HL-60/S4 (cell line): ENCODE results near the gene CPA2.

Experiments used
- in situ Hi-C: fragments of 300-500 bp; cut with MboI; formaldehyde crosslinking; loops from 2 replicates; pipeline ENCODE4 v1.14.3; 2022; ENCODE audit warnings: low sequenced_read_pairs

CPA2 gene

GRCh38 chr7:130279286-130279685 is 12.6 kb downstream of the CPA2 start:
- in situ Hi-C loops: no loop called here

GRCh38 chr7:130279906-130280305 is 13.2 kb downstream of the CPA2 start:
- in situ Hi-C loops: no loop called here

- in situ Hi-C loops: no loop called here
Measured at GRCh38 chr7:130281260-130281659, 14.6 kb downstream of the CPA2 start.

GRCh38 chr7:130286881-130287280 is 20.2 kb downstream of the CPA2 start:
- in situ Hi-C loops: no loop called here

- in situ Hi-C loops: no loop called here
Measured at GRCh38 chr7:130288168-130288567, 21.5 kb downstream of the CPA2 start.

GRCh38 chr7:130288829-130289228 is 22.2 kb downstream of the CPA2 start:
- in situ Hi-C loops: no loop called here

GRCh38 chr7:130289478-130289877 is 22.8 kb downstream of the CPA2 start:
- in situ Hi-C loops: no loop called here

GRCh38 chr7:130290745-130291144 is 24.1 kb downstream of the CPA2 start:
- in situ Hi-C loops: no loop called here

GRCh38 chr7:130292682-130293257 is 26.1 kb downstream of the CPA2 start, which contains the start of gene CPA4:
TSS of gene CPA4 (plus strand) at chr7:130293161. CDS start at chr7:130293181, 20 bp downstream.
- in situ Hi-C loops: no loop called here

- in situ Hi-C loops: no loop called here
Measured at GRCh38 chr7:130293521-130293920, 26.9 kb downstream of the CPA2 start.

- in situ Hi-C loops: no loop called here
Measured at GRCh38 chr7:130294314-130294713, 27.7 kb downstream of the CPA2 start.

GRCh38 chr7:130296221-130296951 is 29.7 kb downstream of the CPA2 start:
- in situ Hi-C loops: no loop called here

GRCh38 chr7:130297628-130298543 is 31.2 kb downstream of the CPA2 start:
- in situ Hi-C loops: no loop called here

- in situ Hi-C loops: no loop called here
Measured at GRCh38 chr7:130298544-130299326, 32.1 kb downstream of the CPA2 start.

- in situ Hi-C loops: no loop called here
Measured at GRCh38 chr7:130299866-130300265, 33.2 kb downstream of the CPA2 start.

- in situ Hi-C loops: no loop called here
Measured at GRCh38 chr7:130301501-130302020, 34.9 kb downstream of the CPA2 start.

GRCh38 chr7:130302649-130303048 is 36.0 kb downstream of the CPA2 start:
- in situ Hi-C loops: no loop called here

GRCh38 chr7:130303127-130303526 is 36.5 kb downstream of the CPA2 start:
- in situ Hi-C loops: no loop called here

GRCh38 chr7:130303551-130303950 is 36.9 kb downstream of the CPA2 start:
- in situ Hi-C loops: no loop called here

GRCh38 chr7:130303982-130304381 is 37.3 kb downstream of the CPA2 start:
- in situ Hi-C loops: no loop called here

- in situ Hi-C loops: no loop called here
Measured at GRCh38 chr7:130304878-130305277, 38.2 kb downstream of the CPA2 start.
